ENCODE data around the gene TNFSF18.

TNFSF18 gene

GRCh38 chr1:173038875-173039554 is 11.7 kb downstream of the TNFSF18 start:
- DNase-seq = no peak

- DNase-seq = no peak
Measured at GRCh38 chr1:173024543-173024942, 26.2 kb downstream of the TNFSF18 start.

GRCh38 chr1:173023343-173023742 is 27.4 kb downstream of the TNFSF18 start:
- DNase-seq = no peak

GRCh38 chr1:173020138-173020750 is 30.5 kb downstream of the TNFSF18 start:
- no peak for DNase-seq

GRCh38 chr1:173017792-173018191 is 32.9 kb downstream of the TNFSF18 start:
- DNase-seq = no peak

GRCh38 chr1:173016419-173016818 is 34.3 kb downstream of the TNFSF18 start:
- no peak for DNase-seq

GRCh38 chr1:173015629-173016028 is 35.1 kb downstream of the TNFSF18 start:
- DNase-seq = no peak

- no peak for DNase-seq
Measured at GRCh38 chr1:173014160-173014559, 36.6 kb downstream of the TNFSF18 start.

GRCh38 chr1:173012126-173012525 is 38.6 kb downstream of the TNFSF18 start:
- no peak for DNase-seq

- DNase-seq = no peak
Measured at GRCh38 chr1:173009597-173009996, 41.1 kb downstream of the TNFSF18 start.

- DNase-seq = no peak
Measured at GRCh38 chr1:173005196-173005864, 45.4 kb downstream of the TNFSF18 start.

GRCh38 chr1:173002891-173003838 is 47.6 kb downstream of the TNFSF18 start:
- DNase-seq = no peak

- no peak for DNase-seq
Measured at GRCh38 chr1:172999349-172999748, 51.4 kb downstream of the TNFSF18 start.

GRCh38 chr1:172997941-172998361 is 52.8 kb downstream of the TNFSF18 start:
- DNase-seq = no peak

- DNase-seq = no peak
Measured at GRCh38 chr1:172993640-172994039, 57.1 kb downstream of the TNFSF18 start.

GRCh38 chr1:172991674-172992400 is 58.9 kb downstream of the TNFSF18 start:
- no peak for DNase-seq

GRCh38 chr1:172990598-172991215 is 60.0 kb downstream of the TNFSF18 start:
- DNase-seq = no peak

Measured in CD4-positive, alpha-beta T cell treated with Interleukin-6 for 4 hours (primary cell).